T-helper 2 cell (primary cell): ENCODE results near the gene AKTIP.

Experiments
- DNase-seq, 5 experiments: peaks; one replicate each; pipeline versions ENCODE4 v3.0.0 to v3.0.0-alpha.2; 2012 to 2022

AKTIP gene

DNA sequence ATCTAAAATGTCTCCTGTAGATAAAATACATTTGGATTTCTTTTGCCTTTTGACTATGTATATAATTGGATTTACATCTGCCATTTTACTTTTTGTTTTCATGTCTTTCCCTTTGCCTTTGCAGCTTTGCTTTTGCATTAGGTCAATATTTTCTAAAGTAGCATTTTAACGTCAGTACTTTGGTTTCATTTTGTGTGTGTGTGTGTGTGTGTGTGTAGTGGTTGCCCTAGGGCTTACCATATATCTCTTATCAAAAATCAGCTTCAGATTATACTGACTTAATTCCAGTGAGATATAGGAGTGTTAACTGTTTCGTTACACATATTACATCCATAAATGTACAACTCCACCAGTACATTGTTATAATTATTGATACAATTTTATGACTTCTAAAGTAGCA is 26.1 kb downstream of the AKTIP start:
- DNase-seq = peak in 1 of 5 experiments; percentile 83

DNA sequence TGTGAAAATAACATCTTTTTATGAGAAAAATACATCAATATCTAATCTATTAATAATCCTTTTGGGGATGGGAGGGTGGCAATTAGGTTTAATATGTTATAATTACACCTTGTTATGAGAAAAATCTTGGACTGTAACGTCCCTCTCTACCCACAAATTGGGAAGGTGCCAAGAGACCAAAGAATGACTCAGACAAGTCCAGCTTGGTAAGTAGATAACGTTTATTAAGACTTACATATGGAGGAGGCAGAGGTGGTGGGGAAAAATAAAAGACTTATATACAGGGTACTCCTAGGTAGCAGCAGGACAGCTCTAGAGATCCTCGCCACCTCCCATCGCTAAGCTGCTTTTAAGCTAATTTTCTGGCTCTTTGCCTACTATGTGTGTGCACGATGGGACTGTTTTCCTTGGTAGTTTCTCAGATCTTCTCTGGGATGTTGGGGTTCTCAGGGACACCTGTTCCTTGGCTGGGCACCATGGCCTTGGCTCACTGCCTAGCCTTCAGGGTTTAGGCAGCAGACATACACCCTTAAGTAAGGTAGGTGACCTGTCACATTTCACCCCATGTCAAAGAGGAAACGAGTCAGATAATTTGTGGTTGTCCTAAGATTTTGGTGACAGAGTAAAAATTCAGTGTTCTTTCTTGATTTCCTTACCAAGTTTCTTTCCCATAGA is 37.3 kb downstream of the AKTIP start:
- no peak for DNase-seq

DNA sequence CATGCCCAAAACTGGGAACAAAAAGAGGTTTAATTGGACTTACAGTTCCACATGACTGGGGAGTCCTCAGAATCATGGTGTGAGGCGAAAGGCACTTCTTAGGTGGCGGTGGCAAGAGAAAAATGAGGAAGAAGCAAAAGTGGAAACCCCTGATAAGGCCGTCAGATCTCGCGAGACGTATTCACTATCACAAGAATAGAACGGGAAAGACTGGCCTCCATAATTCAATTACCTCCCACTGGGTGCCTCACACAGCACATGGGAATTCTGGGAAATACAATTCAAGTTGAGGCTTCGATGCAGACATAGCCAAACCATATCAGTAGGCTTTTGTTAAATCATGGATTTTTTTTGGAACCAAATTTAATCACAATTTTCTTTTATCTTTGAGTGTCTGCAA is 44.4 kb downstream of the AKTIP start:
- no peak for DNase-seq

DNA sequence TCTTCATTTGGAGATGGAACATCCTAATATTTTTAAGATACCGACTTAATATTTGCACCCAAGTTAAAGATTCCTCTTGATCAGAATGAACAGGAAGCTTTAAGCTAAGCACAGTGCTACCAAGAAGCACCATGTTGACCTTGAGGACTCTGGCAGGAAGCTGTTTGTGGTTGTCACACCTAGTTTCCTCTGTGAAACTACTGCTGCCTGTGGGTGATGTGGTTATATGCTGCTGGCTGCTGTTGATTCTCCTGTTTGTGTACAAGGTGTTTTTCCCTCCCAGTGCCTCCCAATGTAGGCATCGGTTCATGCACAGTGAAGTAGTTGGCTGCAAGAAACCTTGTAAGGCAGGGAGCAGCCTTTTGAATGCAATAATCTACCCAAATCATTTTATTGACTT is 45.3 kb downstream of the AKTIP start:
- DNase-seq = peak in 4 of 5 experiments; percentile 32 to 98 (median 76)

DNA sequence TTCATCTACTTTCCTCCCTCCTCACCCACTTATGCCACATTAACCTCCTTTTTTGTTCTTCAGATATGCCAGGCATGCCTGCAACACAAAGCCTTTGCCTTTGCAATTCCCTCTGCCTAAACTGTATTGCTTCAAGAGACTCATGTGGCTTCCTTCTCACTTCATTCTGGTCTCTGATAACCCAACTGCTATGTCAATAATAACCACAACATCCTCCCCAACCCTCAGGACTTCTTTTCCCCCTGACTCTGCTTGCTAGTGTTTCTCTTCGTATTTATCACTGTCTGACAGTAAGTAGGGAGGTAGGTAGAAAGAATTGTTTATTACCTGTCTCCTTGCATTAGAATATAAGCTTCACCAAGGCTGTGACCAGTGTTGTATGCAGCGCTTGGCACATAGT is 46.4 kb downstream of the AKTIP start:
- peak in 3 of 5 experiments; percentile 21 to 97 (median 88) for DNase-seq

DNA sequence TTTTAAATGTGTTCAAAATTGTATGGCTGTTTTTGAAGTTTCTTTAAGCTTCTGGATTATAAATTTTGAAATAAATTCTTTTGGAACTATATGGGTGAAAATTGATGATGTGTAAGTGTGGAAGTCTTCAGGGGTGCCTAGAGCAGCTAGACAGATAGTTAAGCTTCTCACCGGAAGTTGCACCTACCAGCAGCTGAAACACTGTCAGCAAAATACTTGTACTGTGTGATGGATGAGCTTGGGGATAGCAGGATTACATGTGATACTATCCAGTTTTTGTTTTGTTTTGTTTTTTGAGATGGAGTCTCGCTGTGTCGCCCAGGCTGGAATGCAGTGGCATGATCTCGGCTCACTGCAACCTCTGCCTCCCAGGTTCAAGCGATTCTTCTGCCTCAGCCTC is 49.1 kb downstream of the AKTIP start:
- DNase-seq = peak in 2 of 5 experiments; percentile 52 to 64

DNA sequence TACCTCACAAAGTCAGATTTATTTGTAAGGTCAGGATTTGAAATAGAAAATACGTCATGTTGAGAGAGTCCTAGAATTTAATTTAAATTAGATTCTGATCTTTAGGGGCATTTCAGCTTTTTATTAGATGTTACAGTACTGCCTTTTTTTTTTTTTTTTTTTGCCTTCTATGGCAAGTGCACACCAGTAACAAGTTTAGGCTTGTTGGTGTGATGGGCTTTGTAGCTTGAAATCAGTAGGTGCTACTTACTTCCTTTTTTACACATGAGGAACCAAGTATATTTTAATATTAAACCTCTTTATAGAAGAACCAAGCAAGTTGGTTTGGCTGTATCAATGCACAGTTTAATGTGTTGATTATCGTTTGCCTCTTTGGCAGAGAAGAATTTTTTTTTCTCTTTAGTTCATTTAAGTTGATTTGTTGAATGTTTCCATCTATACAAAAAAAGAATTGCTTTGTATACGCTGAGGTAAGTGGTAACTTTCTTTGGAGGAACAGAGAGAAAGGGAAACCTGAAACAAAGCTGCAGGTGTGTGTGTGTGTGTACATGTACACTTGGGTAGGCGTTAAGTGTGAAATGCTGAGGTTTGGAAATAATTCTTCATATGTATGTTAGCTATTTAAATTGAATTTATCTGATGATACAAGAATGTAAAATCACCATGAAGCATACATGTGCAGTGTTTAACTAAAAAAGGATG is 53.0 kb downstream of the AKTIP start:
- peak in 1 of 5 experiments; percentile 24 for DNase-seq

DNA sequence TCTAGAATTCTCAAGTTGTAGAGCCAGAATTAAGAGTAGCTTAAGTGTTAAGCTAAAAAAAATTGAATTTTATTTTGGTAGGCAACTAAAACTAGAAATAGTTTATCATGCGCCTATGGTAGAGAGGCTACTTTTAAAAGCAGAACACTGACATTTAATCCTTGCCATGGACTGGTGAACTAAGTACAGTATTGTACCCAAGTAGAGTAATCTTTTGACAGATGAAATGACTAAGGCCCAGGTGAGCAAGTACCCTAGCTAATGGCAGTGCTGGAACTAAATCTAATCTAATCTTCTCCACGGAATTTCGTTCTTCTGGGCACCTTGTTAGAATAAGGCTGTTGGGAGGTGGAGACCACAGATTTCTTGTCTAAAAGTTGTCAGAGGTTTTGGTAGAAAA is 56.9 kb downstream of the AKTIP start:
- DNase-seq = no peak

DNA sequence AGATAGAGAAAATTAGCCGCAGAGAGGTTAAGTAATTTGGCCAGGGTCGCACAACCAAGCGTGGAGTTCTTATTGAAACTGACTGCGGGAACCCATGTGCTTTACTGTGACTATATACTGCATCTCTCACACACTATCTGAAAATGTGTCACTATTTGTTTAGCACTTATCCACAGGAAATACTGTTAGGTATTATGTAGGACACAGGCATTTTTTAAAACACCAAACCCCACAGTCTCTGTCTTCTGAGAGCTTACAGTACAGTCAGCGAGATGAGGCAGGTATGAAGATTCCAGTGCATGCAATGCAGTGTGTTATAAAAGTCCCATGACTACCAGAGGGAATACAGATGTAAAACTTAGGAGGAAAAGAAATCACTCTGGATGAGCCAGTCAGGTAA is 57.5 kb downstream of the AKTIP start:
- peak in 1 of 5 experiments; percentile 18 for DNase-seq
